WI38 (cell line): ENCODE measurements around the gene RAI14.

Experiments used
- H3K4me3 ChIP-seq: 2 replicates; pipeline ENCODE4 v1.5.1; 2011; ENCODE audit warnings: low read depth, mild to moderate bottlenecking, control low read depth, low read length
- CTCF ChIP-seq: IDR thresholded peaks from 2 replicates; pipeline ENCODE4 v1.5.1; 2012; ENCODE audit warnings: low read depth, mild to moderate bottlenecking, control low read depth, low read length

The RAI14 gene

GRCh38 chr5:34666392-34667080 lies 10.4 kb downstream of the RAI14 start:
- no peak for TF ChIP-seq CTCF
- no peak overlapping the region for H3K4me3 ChIP-seq

GRCh38 chr5:34667705-34668104 lies 11.6 kb downstream of the RAI14 start:
- no peak for TF ChIP-seq CTCF

GRCh38 chr5:34669931-34670516 lies 13.9 kb downstream of the RAI14 start:
- no peak for TF ChIP-seq CTCF

More at GRCh38 chr5:34667705-34668104, 11.6 kb downstream of the RAI14 start:
- H3K4me3 ChIP-seq, result no peak overlapping the region

GRCh38 chr5:34672196-34672595 lies 16.1 kb downstream of the RAI14 start:
- TF ChIP-seq CTCF, result no peak
- no peak overlapping the region for H3K4me3 ChIP-seq

More at GRCh38 chr5:34669931-34670516, 13.9 kb downstream of the RAI14 start:
- H3K4me3 ChIP-seq, result no peak overlapping the region

GRCh38 chr5:34673463-34674125 lies 17.5 kb downstream of the RAI14 start:
- H3K4me3 ChIP-seq, result no peak overlapping the region
- TF ChIP-seq CTCF, result no peak

GRCh38 chr5:34674187-34674586 lies 18.1 kb downstream of the RAI14 start:
- no peak overlapping the region for H3K4me3 ChIP-seq
- TF ChIP-seq CTCF, result no peak

- no peak for TF ChIP-seq CTCF
- no peak overlapping the region for H3K4me3 ChIP-seq
Measured at GRCh38 chr5:34675857-34676256, 19.7 kb downstream of the RAI14 start.
